Endothelial cell of umbilical vein (primary cell): ENCODE data around the gene TMEM129. TPM values are rescaled to one million over a fixed set of nuclear protein-coding genes. Genes with fewer than 3 reads are reported as not detected.

ENCODE experiments used
- BruUV-seq: library from RNA; stranded (reverse); fragments of 400-500 nt; replicated peaks from 2 replicates; lab custom pipeline; 2021; lab: Mats Ljungman, UMichigan
- CTCF ChIA-PET: fragments of 300-600, 350-600 bp; sonication (Branson Sonifier 250); formaldehyde crosslinking; loops from one replicate; lab custom pipeline; 2021; ENCODE audit warnings: antibody characterized with exemption, inconsistent platforms; lab: Charles Lee
- POLR2A ChIA-PET: fragments of 300-600, 350-600 bp; sonication (Branson Sonifier 250); formaldehyde crosslinking; loops from one replicate; lab custom pipeline; 2021; ENCODE audit warnings: antibody characterized with exemption, inconsistent platforms; lab: Charles Lee
- DNase-seq: peaks from one replicate; pipeline ENCODE4 v3.0.0-alpha.2; 2011; ENCODE audit warnings: low read depth, low spot score
- FAIRE-seq: peaks from 2 replicates; lab custom pipeline; 2011; peaks lifted over from hg19 to GRCh38; lab: Jason Lieb, UNC
- H2AFZ ChIP-seq: 2 replicates; pipeline ENCODE4 v1.6.0; 2012; ENCODE audit warnings: low read depth, low read length, control low read depth, inconsistent platforms
- H3K27ac ChIP-seq: 2 replicates; pipeline ENCODE4 v1.5.1; 2011; ENCODE audit warnings: low read depth, mild to moderate bottlenecking, control low read depth, low read length, moderate library complexity; ENCODE audit not compliant: insufficient read depth
- H3K27me3 ChIP-seq, 2 experiments: 2 replicates each; pipeline versions ENCODE4 v1.6.0 to v1.6.1; 2011; ENCODE audit warnings: low read length in 2 of 2, mixed read lengths in 1 of 2; ENCODE audit not compliant: control insufficient read depth in 2 of 2, insufficient read depth in 2 of 2
- H3K36me3 ChIP-seq, 2 experiments: 2 replicates in 1 of 2; 3 replicates in 1 of 2; pipeline ENCODE4 v1.5.1; 2011; ENCODE audit warnings: low read length in 2 of 2, mild to moderate bottlenecking in 1 of 2, moderate library complexity in 1 of 2; ENCODE audit not compliant: control insufficient read depth in 2 of 2, insufficient read depth in 2 of 2; ENCODE audit errors: extremely low read depth in 1 of 2
- H3K4me1 ChIP-seq: 3 replicates; pipeline ENCODE4 v1.5.1; 2011; ENCODE audit warnings: mild to moderate bottlenecking, low read length; ENCODE audit not compliant: control insufficient read depth, insufficient read depth; ENCODE audit errors: extremely low read depth
- H3K4me2 ChIP-seq: 2 replicates; pipeline ENCODE4 v1.6.1; 2011; ENCODE audit warnings: low read length, control low read depth, mixed read lengths; ENCODE audit not compliant: insufficient read depth
- H3K4me3 ChIP-seq, 3 experiments: fragments of 200-600 bp in 1 of 3; sonication (generic), shearing (Covaris generic) in 1 of 3; replicated peaks in 1 of 3; 2 replicates each; pipeline ENCODE4 v1.5.1; 2011 to 2016; ENCODE audit warnings: control low read depth in 3 of 3, low read length in 3 of 3, mild to moderate bottlenecking in 2 of 3, inconsistent platforms in 1 of 3, low read depth in 1 of 3, moderate library complexity in 1 of 3; ENCODE audit not compliant: insufficient read depth in 1 of 3
- H3K79me2 ChIP-seq: 2 replicates; pipeline ENCODE4 v1.6.0; 2012; ENCODE audit warnings: low read length, inconsistent platforms; ENCODE audit not compliant: control insufficient read depth, insufficient read depth
- H3K9ac ChIP-seq: replicated peaks from 2 replicates; pipeline ENCODE3; 2011; ENCODE audit warnings: low read length, control low read depth; ENCODE audit not compliant: insufficient read depth; ENCODE audit errors: extremely low read depth
- H3K9me1 ChIP-seq: replicated peaks from 3 replicates; pipeline ENCODE4 v1.6.0; 2011; ENCODE audit warnings: mild to moderate bottlenecking, low read length; ENCODE audit not compliant: control insufficient read depth, insufficient read depth; ENCODE audit errors: extremely low read depth
- H3K9me3 ChIP-seq: replicated peaks from 2 replicates; pipeline ENCODE4 v1.5.1; 2012; ENCODE audit warnings: low read length, inconsistent platforms; ENCODE audit not compliant: control insufficient read depth, insufficient read depth
- H4K20me1 ChIP-seq: replicated peaks from 2 replicates; pipeline ENCODE3; 2011; ENCODE audit warnings: mild to moderate bottlenecking, low read length; ENCODE audit not compliant: control insufficient read depth, insufficient read depth; ENCODE audit errors: extremely low read depth
- CTCF ChIP-seq, 2 donors: IDR thresholded peaks; 1 replicate in 1 of 2; 2 replicates in 1 of 2; pipeline ENCODE4 v1.5.1; 2011; ENCODE audit warnings: low read length in 2 of 2, mild to moderate bottlenecking in 2 of 2, moderate library complexity in 2 of 2, control low read depth in 1 of 2, inconsistent platforms in 1 of 2, low read depth in 1 of 2; ENCODE audit not compliant: insufficient read depth in 1 of 2; ENCODE audit errors: extremely low read depth in 1 of 2
- EZH2 ChIP-seq: IDR thresholded peaks from 2 replicates; pipeline ENCODE4 v1.6.1; 2012; ENCODE audit warnings: borderline replicate concordance, low read depth, mild to moderate bottlenecking, moderate library complexity, low read length, inconsistent platforms; ENCODE audit not compliant: severe bottlenecking
- FOS ChIP-seq: IDR thresholded peaks from 2 replicates; pipeline ENCODE4 v1.6.1; 2011; ENCODE audit warnings: mild to moderate bottlenecking, low read length, moderate library complexity, borderline replicate concordance; ENCODE audit not compliant: insufficient read depth
- JUN ChIP-seq: IDR thresholded peaks from 2 replicates; pipeline ENCODE4 v1.6.1; 2011; ENCODE audit warnings: borderline replicate concordance, low read depth; ENCODE audit not compliant: insufficient read length, insufficient read depth
- MYC ChIP-seq: IDR thresholded peaks from one replicate; pipeline ENCODE4 v1.6.1; 2011; ENCODE audit warnings: mild to moderate bottlenecking, low read depth, low read length
- POLR2A ChIP-seq: IDR thresholded peaks from 2 replicates; pipeline ENCODE4 v1.6.1; 2012; ENCODE audit warnings: low read depth, mild to moderate bottlenecking, control low read depth, low read length
- POLR2AphosphoS5 ChIP-seq: IDR thresholded peaks from 2 replicates; pipeline ENCODE4 v1.6.1; 2012; ENCODE audit warnings: low read depth, mild to moderate bottlenecking, control low read depth, low read length, moderate library complexity; ENCODE audit not compliant: insufficient read depth
- dilution Hi-C: fragments of 300-500 bp; cut with MboI; formaldehyde crosslinking; loops from one replicate; pipeline ENCODE4 v1.15.0; 2019; ENCODE audit warnings: low sequenced_read_pairs; ENCODE audit not compliant: extremely low pct_ligation_motif_present
- intact Hi-C: fragments of 100-400 bp; cut with micrococcal nuclease; formaldehyde crosslinking; loops from one replicate; pipeline ENCODE4 v1.10.0; 2022
- polyA plus RNA-seq, 4 experiments: library from polyadenylated mRNA; depleted of rRNA in 3 of 4; stranded (reverse) in 3 of 4; unstranded in 1 of 4; fragments of >200 nt; gene quantifications; 2 replicates each; pipeline versions ENCODE4 v1.2.1 to v1.2.3, GENCODE V29; 2011 to 2012; ENCODE audit warnings: missing spikeins in 1 of 4
- total RNA-seq: library from RNA; stranded (reverse); gene quantifications from 2 replicates; pipeline ENCODE4 v1.2.3, GENCODE V29; 2021
- TF ChIP-seq, protein P1 (sequence below): IDR thresholded peaks from 2 replicates; pipeline ENCODE4 v1.6.1; 2011; ENCODE audit not compliant: insufficient read depth, insufficient read length

TMEM129 gene
- total and polyA plus RNA-seq, 2 donors (not counting 3 experiments of a cell fraction or from before 2014, with no cell fraction given), result 23.2 to 33.2 TPM

DNA sequence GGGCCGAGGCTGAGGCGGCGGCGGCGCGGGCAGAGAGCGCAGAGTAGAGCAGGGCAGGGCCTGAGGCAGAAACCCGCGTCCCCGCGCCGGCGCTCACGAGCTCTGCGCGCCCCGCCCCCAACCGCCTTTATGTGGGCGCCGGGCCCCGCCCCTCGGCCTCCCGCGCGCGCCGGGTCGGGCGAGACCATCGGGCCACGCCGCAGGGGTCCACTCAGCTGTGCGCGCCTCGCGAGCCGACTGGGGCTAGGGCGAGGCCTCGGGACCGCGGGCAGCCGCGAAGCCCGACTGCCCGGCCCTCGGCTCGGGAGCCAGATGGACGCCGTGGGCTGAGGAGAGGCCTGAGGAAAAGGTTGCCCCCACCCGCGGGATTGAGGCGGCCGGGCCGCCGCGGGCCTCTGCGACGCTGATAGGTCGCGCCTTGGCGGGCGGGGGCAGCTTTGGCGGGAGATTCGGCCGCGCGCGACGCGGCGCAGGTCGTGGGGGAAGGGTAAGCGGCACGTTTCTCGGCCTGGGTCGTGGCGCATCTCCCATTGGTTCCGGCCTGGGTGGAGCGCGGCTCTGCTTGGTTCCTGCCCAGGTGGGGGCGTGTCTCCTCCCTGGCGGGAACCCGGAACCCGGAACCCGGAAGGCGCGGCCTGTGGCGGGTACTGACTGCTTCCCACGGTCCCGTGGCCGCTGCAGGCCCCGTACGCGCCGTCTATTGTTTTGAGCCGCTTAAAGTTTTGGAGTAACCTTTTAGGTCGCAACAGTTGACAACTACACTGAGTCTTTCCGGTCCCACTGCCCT lies 8.7 kb downstream of the TMEM129 start, which contains the start of gene SLBP:
Gene SLBP (minus strand): TSS at position 104 of the 787 bp plus-strand sequence. CDS start 131 bp downstream, outside the sequence.
- H3K27ac ChIP-seq, result peak within 1 kb of the TSS; percentile 98
- peak; percentile 92 for FAIRE-seq
- DNase-seq, result peak; percentile 86
- no peaks in the 10 kb centered on the region for H3K9me1 ChIP-seq
- H3K79me2 ChIP-seq, result peaks cover 52% of the 10 kb centered on the region
- ChIA-PET CTCF (interaction anchor here (1.0 to 2.2 kb wide), 6 partner anchors 9 to 356 kb away, joined by 3 to 33 read pairs (median 6); partner anchors contain the start of genes TACC3 and TMEM129), POLR2A (interaction anchor here (0.7 to 1.2 kb wide), 3 partner anchors 8 to 19 kb away, joined by 4 to 8 read pairs (median 5); partner anchors contain the start of genes TACC3 and TMEM129)
- intact Hi-C loops (loop anchor here (1.0 to 2.0 kb wide), 3 partner anchors 9 to 28 kb away; partner anchors contain the start of genes FAM53A, TACC3 and TMEM129), dilution Hi-C loops (no loop called here)
- H2AFZ ChIP-seq, result peak within 1 kb of the TSS; percentile 91
- BruUV-seq, result no TSS peak
- peak within 1 kb of the TSS; percentile 78 for H3K4me2 ChIP-seq
- no peaks in the 10 kb centered on the region for H3K27me3 ChIP-seq
- H3K4me1 ChIP-seq, result peaks cover 16% of the 10 kb centered on the region
- peak within 1 kb of the TSS; percentile 99 for H3K9ac ChIP-seq
- peak within 1 kb of the TSS; percentile 60 to 73 (median 62) for H3K4me3 ChIP-seq
- H4K20me1 ChIP-seq, result no peaks in the 10 kb centered on the region
- H3K9me3 ChIP-seq, result no peaks in the 10 kb centered on the region
- TF ChIP-seq CTCF (IDR thresholded peaks at IDR 0.05; ENCODE audit: extremely low read depth in 1 of 2, insufficient read depth in 1 of 2, low read depth in 1 of 2, low read length in 2 of 2) (no peak), FOS (no peak), POLR2A (peak; percentile 66), EZH2 (no peak), JUN (no peak), MYC (peak; percentile 92), POLR2AphosphoS5 (peak; percentile 70)
- TF ChIP-seq, protein P1, sequence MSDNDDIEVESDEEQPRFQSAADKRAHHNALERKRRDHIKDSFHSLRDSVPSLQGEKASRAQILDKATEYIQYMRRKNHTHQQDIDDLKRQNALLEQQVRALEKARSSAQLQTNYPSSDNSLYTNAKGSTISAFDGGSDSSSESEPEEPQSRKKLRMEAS, result peak; percentile 66
- H3K36me3 ChIP-seq, result peaks cover 0 to 6% of the 10 kb centered on the region in 2 experiments
